Fibroblast of skin of left biceps (primary cell): Measurements from ENCODE around the gene NSMCE1.

ENCODE experiments used
- DNase-seq, 2 experiments: peaks; one replicate each; pipeline ENCODE4 v3.0.0-alpha.2; 2013; ENCODE audit warnings: low read depth in 2 of 2

NSMCE1 gene

GRCh38 chr16:27243725-27244362, 24.7 kb downstream of the NSMCE1 start:
- DNase-seq: no peak

GRCh38 chr16:27242868-27243590, 25.5 kb downstream of the NSMCE1 start:
- DNase-seq: no peak

- DNase-seq: no peak
Measured at GRCh38 chr16:27242398-27242797, 26.2 kb downstream of the NSMCE1 start.

- no peak for DNase-seq
Measured at GRCh38 chr16:27241658-27242057, 26.9 kb downstream of the NSMCE1 start.

GRCh38 chr16:27240948-27241531, 27.5 kb downstream of the NSMCE1 start:
- DNase-seq: no peak

- DNase-seq: no peak
Measured at GRCh38 chr16:27239906-27240655, 28.5 kb downstream of the NSMCE1 start.

GRCh38 chr16:27239026-27239425, 29.5 kb downstream of the NSMCE1 start:
- DNase-seq: no peak

- DNase-seq: no peak
Measured at GRCh38 chr16:27238591-27238990, 30.0 kb downstream of the NSMCE1 start.

GRCh38 chr16:27238016-27238587, 30.5 kb downstream of the NSMCE1 start:
- no peak for DNase-seq

GRCh38 chr16:27237219-27238015, 31.2 kb downstream of the NSMCE1 start:
- no peak for DNase-seq

GRCh38 chr16:27236635-27237218, 31.8 kb downstream of the NSMCE1 start:
- DNase-seq: no peak

- DNase-seq: no peak
Measured at GRCh38 chr16:27235938-27236245, 32.7 kb downstream of the NSMCE1 start.

- peak; percentile 67 to 73 for DNase-seq
Measured at GRCh38 chr16:27235055-27235937, 33.3 kb downstream of the NSMCE1 start.

GRCh38 chr16:27234603-27235002, 34.0 kb downstream of the NSMCE1 start:
- DNase-seq: no peak

GRCh38 chr16:27234171-27234570, 34.4 kb downstream of the NSMCE1 start:
- DNase-seq: no peak

GRCh38 chr16:27233731-27234130, 34.8 kb downstream of the NSMCE1 start:
- no peak for DNase-seq

GRCh38 chr16:27232901-27233625, 35.5 kb downstream of the NSMCE1 start:
- DNase-seq: no peak

- no peak for DNase-seq
Measured at GRCh38 chr16:27232061-27232900, 36.3 kb downstream of the NSMCE1 start.
